SJCRH30 (cell line): ENCODE data around the gene KCNN1. TPM values are rescaled to one million over a fixed set of nuclear protein-coding genes. Genes with fewer than 3 reads are reported as not detected.
A peak's percentile ranks its signal among the peaks of the same experiment; 100 is the strongest.
"Not testable (repeated sequence)": the region's sequence is repeated elsewhere in the genome, so short reads cannot be mapped to it uniquely, and the experiment has no call there.

Experiments
- DNase-seq, 2 experiments: peaks; one replicate each; pipeline ENCODE4 v3.0.0-alpha.2; 2015 to 2020
- H3K27ac ChIP-seq: fragments of 250-450 bp; sonication (Bioruptor Pico); 2 replicates; pipeline ENCODE4 v1.5.1; 2020; ENCODE audit warnings: mild to moderate bottlenecking, moderate library complexity
- H3K27me3 ChIP-seq: fragments of 250-450 bp; sonication (Bioruptor Pico); 2 replicates; pipeline ENCODE4 v1.5.1; 2020; ENCODE audit warnings: mild to moderate bottlenecking, moderate library complexity
- H3K36me3 ChIP-seq: fragments of 250-450 bp; sonication (Bioruptor Pico); 2 replicates; pipeline ENCODE4 v1.5.1; 2020; ENCODE audit warnings: mild to moderate bottlenecking, moderate library complexity
- H3K4me1 ChIP-seq: fragments of 250-450 bp; sonication (Bioruptor Pico); 2 replicates; pipeline ENCODE4 v1.5.1; 2020; ENCODE audit warnings: mild to moderate bottlenecking, moderate library complexity
- H3K4me3 ChIP-seq: fragments of 250-450 bp; sonication (Bioruptor Pico); 2 replicates; pipeline ENCODE4 v1.5.1; 2020; ENCODE audit warnings: mild to moderate bottlenecking, moderate library complexity
- H3K9me3 ChIP-seq: fragments of 250-450 bp; sonication (Bioruptor Pico); replicated peaks from 2 replicates; pipeline ENCODE4 v1.5.1; 2020; ENCODE audit warnings: mild to moderate bottlenecking, moderate library complexity
- total RNA-seq: library from RNA; depleted of rRNA; stranded (reverse); fragments of >200 nt; shearing (Covaris generic); gene quantifications from 2 replicates; pipeline ENCODE4 v1.2.3, GENCODE V29; 2014

The KCNN1 gene
- total RNA-seq, 1 experiment from 2014 or later: not detected

GRCh38 chr19:17973759-17974158, 6.9 kb downstream of the KCNN1 start:
- H3K4me3 ChIP-seq: no peak overlapping the region
- DNase-seq: no peak
- H3K9me3 ChIP-seq: no peaks in the 10 kb centered on the region

GRCh38 chr19:17974551-17974950, 7.6 kb downstream of the KCNN1 start:
- Histone ChIP-seq H3K4me3 (no peak overlapping the region), H3K36me3 (no peaks in the 10 kb centered on the region), H3K27ac (no peak overlapping the region), H3K27me3 (peaks cover 36% of the 10 kb centered on the region), H3K9me3 (no peaks in the 10 kb centered on the region), H3K4me1 (no peaks in the 10 kb centered on the region)
- no peak for DNase-seq

More at GRCh38 chr19:17973759-17974158, 6.9 kb downstream of the KCNN1 start:
- H3K27ac ChIP-seq: no peak overlapping the region
- H3K36me3 ChIP-seq: no peaks in the 10 kb centered on the region
- peaks cover 37% of the 10 kb centered on the region for H3K27me3 ChIP-seq
- H3K4me1 ChIP-seq: no peaks in the 10 kb centered on the region

DNA sequence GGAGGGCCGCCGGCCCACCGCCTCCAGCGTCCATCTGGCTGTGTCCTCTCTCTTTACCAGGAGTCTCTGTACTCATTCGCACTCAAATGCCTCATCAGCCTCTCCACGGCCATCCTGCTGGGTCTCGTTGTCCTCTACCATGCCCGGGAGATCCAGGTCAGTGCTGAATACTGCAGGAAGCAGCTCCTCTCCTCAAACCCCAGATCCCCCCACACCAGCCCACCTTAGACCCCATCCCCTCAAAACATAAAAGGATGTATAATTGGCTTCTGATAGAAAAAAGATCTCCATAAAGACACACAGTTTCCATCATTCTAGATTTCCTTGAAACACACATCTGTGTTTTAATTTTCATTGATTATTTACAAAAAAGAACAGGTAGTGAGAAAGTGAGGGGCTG, 8.1 kb downstream of the KCNN1 start:
- Histone ChIP-seq H3K4me3 (no peak overlapping the region), H3K27me3 (peaks cover 32% of the 10 kb centered on the region), H3K4me1 (no peaks in the 10 kb centered on the region), H3K9me3 (no peaks in the 10 kb centered on the region), H3K36me3 (no peaks in the 10 kb centered on the region), H3K27ac (no peak overlapping the region)
- DNase-seq: no peak

GRCh38 chr19:17977021-17977420, 10.1 kb downstream of the KCNN1 start:
- H3K27ac ChIP-seq: no peak overlapping the region
- no peaks in the 10 kb centered on the region for H3K36me3 ChIP-seq
- H3K4me1 ChIP-seq: no peaks in the 10 kb centered on the region
- H3K9me3 ChIP-seq: no peaks in the 10 kb centered on the region
- peaks cover 36% of the 10 kb centered on the region for H3K27me3 ChIP-seq
- no peak for DNase-seq
- no peak overlapping the region for H3K4me3 ChIP-seq

GRCh38 chr19:17977488-17977887, 10.6 kb downstream of the KCNN1 start:
- no peaks in the 10 kb centered on the region for H3K36me3 ChIP-seq
- no peak for DNase-seq
- H3K4me1 ChIP-seq: no peaks in the 10 kb centered on the region
- no peaks in the 10 kb centered on the region for H3K9me3 ChIP-seq
- H3K4me3 ChIP-seq: no peak overlapping the region
- H3K27me3 ChIP-seq: peaks cover 38% of the 10 kb centered on the region
- no peak overlapping the region for H3K27ac ChIP-seq

- H3K4me1 ChIP-seq: no peaks in the 10 kb centered on the region
- no peak overlapping the region for H3K27ac ChIP-seq
- DNase-seq: peak; percentile 47 to 49
- H3K27me3 ChIP-seq: peaks cover 30% of the 10 kb centered on the region
- no peak overlapping the region for H3K4me3 ChIP-seq
- no peaks in the 10 kb centered on the region for H3K9me3 ChIP-seq
- no peaks in the 10 kb centered on the region for H3K36me3 ChIP-seq
Measured at GRCh38 chr19:17981611-17982010, 14.7 kb downstream of the KCNN1 start.

DNA sequence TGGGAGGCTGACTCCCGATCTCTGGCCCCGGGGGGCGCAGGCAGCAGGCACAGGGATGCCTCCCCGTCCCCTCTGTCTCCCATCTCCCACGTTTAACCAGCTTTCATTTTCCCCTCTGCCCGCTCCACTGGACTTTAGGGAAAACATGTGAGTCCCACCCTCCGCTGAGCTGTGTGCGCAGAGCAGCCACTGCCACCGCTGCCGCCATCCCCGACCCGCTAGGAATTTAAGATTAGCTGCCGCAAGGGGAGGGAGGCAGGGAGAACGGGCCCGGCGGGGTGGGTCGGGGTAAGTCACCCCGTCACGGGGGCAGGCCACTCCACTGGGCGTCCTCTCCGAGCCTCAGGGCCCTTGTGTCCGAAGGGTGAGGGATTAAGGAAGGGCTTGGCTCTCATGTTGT, 15.5 kb downstream of the KCNN1 start:
- Histone ChIP-seq H3K27me3 (peaks cover 25% of the 10 kb centered on the region), H3K36me3 (no peaks in the 10 kb centered on the region), H3K4me3 (no peak overlapping the region), H3K9me3 (no peaks in the 10 kb centered on the region), H3K4me1 (no peaks in the 10 kb centered on the region), H3K27ac (no peak overlapping the region)
- DNase-seq: no peak

DNA sequence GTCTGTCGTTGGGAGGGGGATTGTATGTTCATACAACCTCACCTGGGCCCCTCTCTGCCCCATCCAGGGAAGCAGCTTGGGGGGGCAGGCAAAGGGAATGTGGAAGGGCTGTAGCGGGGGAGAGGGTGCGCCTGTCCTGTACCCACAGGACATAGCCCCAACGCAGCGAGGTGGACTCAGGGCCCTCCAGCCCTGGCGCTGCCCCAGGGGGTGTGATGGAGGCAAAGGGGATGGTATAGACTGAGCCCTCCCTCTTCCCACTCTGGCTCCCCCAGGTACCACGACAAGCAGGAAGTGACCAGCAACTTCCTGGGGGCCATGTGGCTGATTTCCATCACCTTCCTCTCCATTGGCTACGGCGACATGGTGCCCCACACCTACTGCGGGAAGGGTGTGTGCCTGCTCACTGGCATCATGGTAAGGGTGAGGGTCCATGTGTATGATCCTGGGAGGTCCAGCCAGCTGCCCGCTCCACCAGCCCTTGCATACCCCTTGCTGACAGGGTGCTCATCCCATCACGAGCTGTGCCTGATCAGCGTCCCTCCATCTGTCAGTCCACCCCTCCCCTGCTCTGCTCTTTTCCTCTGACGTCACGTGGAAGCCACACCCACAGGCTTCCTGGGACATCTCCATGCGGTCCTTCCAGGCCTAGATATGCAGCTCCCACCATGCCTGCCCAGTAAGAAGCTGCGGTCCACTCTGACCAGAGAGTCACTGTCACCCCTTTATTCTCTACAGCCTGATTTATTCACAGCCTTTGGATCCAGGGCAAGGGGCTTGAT, 18.3 kb downstream of the KCNN1 start:
- Histone ChIP-seq H3K4me3 (no peak overlapping the region), H3K27ac (no peak overlapping the region), H3K27me3 (peaks cover 22% of the 10 kb centered on the region), H3K9me3 (no peaks in the 10 kb centered on the region), H3K36me3 (no peaks in the 10 kb centered on the region), H3K4me1 (no peaks in the 10 kb centered on the region)
- peak in 1 of 2 experiments; percentile 26 for DNase-seq

GRCh38 chr19:17986569-17986968, 19.7 kb downstream of the KCNN1 start:
- not testable (repeated sequence) for H3K36me3 ChIP-seq, DNase-seq
- H3K27me3 ChIP-seq: peaks cover 15% of the 10 kb centered on the region

GRCh38 chr19:17988161-17988560, 21.3 kb downstream of the KCNN1 start:
- Histone ChIP-seq H3K36me3 (no peaks in the 10 kb centered on the region), H3K4me3 (no peak overlapping the region), H3K9me3 (no peaks in the 10 kb centered on the region), H3K4me1 (no peaks in the 10 kb centered on the region), H3K27me3 (peaks cover 17% of the 10 kb centered on the region; the same call in 1 of the 2 replicates), H3K27ac (no peak overlapping the region)
- DNase-seq: no peak

More at GRCh38 chr19:17986569-17986968, 19.7 kb downstream of the KCNN1 start:
- not testable (repeated sequence) for H3K4me1 ChIP-seq, H3K9me3 ChIP-seq, H3K27ac ChIP-seq, H3K4me3 ChIP-seq

DNA sequence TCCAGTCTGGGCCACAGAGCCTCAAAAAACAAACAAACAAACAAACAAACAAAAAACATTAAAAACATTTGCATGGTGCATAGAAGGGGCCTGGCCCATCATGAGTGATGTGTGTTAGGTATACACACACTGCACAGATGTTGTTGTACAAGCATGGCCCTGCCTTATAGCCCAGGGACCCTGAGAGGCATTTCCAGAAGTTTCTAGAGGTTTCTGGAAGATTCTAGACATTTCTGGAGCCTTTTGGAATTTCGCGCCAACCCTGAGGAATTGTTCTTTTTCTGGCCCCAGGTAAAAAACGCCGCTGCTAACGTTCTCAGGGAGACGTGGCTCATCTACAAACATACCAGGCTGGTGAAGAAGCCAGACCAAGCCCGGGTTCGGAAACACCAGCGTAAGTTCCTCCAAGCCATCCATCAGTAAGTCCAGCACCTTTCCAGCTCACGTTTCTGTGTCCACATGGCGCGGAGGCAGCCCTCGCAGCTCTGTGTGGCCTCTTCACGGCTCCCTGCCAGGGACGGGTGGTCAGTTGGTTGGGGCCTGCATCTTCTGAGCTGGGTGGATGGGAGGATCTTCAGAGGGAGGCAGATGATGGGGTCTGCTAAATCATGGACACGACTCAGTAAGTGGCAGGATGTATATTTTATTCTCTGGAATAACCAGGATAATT, 22.7 kb downstream of the KCNN1 start:
- no peaks in the 10 kb centered on the region for H3K9me3 ChIP-seq
- H3K27ac ChIP-seq: no peak overlapping the region
- no peaks in the 10 kb centered on the region for H3K4me1 ChIP-seq
- H3K36me3 ChIP-seq: no peaks in the 10 kb centered on the region
- no peak overlapping the region for H3K4me3 ChIP-seq
- DNase-seq: no peak
- H3K27me3 ChIP-seq: peaks cover 18% of the 10 kb centered on the region; the same call in 1 of the 2 replicates

DNA sequence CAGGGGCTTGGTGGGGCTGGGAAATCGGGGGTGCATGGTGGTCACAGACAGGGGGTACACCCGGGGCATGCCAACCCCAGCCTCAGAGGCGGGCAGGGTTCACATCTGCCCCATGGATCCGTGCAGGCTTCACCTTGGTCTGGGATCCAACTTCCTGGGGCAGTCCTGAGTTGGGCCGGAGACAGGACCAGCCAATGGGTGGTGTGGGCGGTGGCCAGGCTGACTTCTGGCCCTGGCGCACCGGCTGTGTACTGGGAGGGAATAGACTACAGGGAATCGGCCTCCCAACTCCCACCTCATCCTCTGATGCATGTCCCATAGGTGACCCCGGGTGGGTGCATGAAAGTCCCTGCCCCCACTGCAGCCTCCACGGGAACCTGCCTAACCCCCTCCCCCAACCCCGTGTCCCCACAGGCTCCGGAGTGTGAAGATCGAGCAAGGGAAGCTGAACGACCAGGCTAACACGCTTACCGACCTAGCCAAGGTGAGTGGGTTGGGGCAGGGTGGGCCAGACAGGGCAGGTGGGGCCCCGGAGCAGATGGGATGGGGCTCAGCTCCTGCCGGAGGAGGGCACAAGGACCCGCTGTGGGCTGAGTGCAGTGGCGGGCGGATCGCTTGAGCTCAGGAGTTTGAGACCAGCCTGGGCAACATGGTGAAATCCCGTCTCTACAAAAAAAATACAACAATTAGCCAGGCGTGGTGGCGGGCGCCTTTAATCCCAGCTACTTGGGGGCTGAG, 26.3 kb downstream of the KCNN1 start:
- Histone ChIP-seq H3K4me1 (no peaks in the 10 kb centered on the region), H3K9me3 (no peaks in the 10 kb centered on the region), H3K27me3 (peaks cover 21% of the 10 kb centered on the region; the same call in 1 of the 2 replicates), H3K27ac (no peak overlapping the region), H3K36me3 (no peaks in the 10 kb centered on the region), H3K4me3 (no peak overlapping the region)
- no peak for DNase-seq

- peaks cover 21% of the 10 kb centered on the region; the same call in 1 of the 2 replicates for H3K27me3 ChIP-seq
- no peaks in the 10 kb centered on the region for H3K4me1 ChIP-seq
- no peak overlapping the region for H3K4me3 ChIP-seq
- no peaks in the 10 kb centered on the region for H3K9me3 ChIP-seq
- DNase-seq: peak; percentile 75 to 90
- H3K27ac ChIP-seq: no peak overlapping the region
- H3K36me3 ChIP-seq: no peaks in the 10 kb centered on the region
Measured at GRCh38 chr19:17996826-17997316, 30.0 kb downstream of the KCNN1 start.

DNA sequence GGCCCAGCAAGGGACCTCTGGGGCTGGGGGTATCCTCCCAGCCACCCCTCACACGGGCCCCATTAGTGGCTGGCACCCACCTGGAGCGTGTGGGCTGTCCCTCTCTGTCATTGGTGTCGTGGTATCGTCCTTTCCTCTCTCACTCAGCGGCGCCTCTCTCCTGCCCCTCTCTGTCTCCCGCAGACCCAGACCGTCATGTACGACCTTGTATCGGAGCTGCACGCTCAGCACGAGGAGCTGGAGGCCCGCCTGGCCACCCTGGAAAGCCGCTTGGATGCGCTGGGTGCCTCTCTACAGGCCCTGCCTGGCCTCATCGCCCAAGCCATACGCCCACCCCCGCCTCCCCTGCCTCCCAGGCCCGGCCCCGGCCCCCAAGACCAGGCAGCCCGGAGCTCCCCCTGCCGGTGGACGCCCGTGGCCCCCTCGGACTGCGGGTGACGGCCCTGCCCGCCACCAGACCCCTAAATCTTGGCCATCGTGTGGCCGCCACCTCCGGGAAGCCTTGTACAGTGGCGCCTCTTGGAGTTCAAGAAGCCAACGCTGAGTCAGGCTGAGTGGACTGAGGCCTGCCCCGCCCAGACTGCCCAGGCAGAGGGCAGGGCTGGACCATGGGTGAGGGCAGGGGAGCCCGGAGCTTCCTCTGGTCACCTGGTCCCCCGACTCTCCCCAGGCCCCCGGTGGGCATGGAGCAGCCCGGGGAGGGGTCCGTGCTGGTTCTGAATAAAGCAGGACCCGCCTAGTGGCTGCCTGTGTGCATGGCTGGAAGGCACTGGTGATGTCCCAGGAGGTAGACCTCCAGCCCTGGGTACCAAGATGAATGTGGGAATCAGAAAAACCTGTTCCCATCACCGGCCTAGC, 31.3 kb downstream of the KCNN1 start:
- Histone ChIP-seq H3K4me1 (no peaks in the 10 kb centered on the region), H3K9me3 (no peaks in the 10 kb centered on the region), H3K36me3 (no peaks in the 10 kb centered on the region), H3K27me3 (peaks cover 10% of the 10 kb centered on the region; the same call in 1 of the 2 replicates), H3K4me3 (no peak overlapping the region), H3K27ac (no peak overlapping the region)
- no peak for DNase-seq
